ENCODE data around the gene L3MBTL4.
"Not testable (repeated sequence)": the region's sequence is repeated elsewhere in the genome, so short reads cannot be mapped to it uniquely, and the experiment has no call there.

Gene L3MBTL4

DNA sequence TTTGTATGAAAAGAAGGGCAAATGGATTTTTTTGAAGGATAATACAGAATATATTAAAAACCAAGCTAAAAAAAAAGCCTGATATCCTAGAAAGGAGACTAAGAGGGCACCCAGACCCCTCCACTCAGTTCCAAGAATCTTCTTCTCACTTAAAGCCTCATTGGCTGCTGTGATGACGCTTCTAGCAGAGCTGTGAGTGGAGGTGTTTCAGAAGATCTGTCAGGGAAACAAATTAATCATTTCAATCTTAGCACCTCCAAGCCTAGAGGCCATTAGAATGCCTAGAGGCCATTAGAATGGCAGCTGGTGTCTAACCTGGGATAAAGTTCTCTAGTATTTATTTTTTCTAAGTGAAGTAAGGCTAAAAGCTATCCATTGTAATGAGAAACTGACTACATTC lies 355.2 kb downstream of the L3MBTL4 start:
- FAIRE-seq (no peak), DNase-seq (ENCODE audit: extremely low spot score, insufficient read length, low read depth) (no peak)

DNA sequence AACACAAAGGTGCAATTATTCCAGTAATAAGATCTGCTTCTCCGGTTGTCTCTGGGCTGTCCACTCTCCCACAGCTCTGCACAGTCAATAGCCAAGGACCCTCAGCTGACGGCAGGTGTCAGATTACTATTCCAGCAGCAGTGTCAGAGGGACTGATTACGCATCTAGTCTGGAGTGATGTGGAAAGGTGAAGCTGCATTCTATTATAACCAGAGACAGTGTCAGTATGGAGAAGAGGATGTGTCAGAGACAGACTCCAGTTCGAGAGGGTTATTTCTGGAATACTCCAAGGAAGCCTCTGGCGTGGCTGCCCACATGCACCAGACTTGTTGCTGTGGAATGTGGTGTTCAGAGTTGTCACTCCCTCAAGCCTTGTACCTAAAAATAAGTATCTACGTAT lies 355.8 kb downstream of the L3MBTL4 start:
- no peak for DNase-seq (ENCODE audit: extremely low spot score, insufficient read length, low read depth)
- no peak for FAIRE-seq

DNA sequence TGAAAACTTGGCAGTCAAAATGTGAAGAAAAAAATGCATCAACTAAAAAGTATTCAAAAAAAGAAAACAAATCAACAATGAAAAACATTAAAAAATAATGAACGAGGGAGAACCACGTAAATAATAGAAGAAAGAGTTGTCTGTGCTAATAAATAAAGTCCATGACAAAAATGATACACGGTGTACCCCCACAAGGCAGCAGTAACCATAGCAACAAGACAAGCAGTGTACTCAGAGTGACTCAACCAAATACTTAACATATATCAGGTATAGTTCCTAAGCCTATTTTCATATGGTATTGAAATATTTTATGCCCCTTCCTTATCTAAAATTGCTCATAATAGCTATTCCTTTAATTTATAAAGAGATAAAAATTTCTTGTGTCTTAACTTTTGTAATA lies 357.1 kb downstream of the L3MBTL4 start:
- DNase-seq (ENCODE audit: extremely low spot score, insufficient read length, low read depth) (no peak), FAIRE-seq (no peak)

DNA sequence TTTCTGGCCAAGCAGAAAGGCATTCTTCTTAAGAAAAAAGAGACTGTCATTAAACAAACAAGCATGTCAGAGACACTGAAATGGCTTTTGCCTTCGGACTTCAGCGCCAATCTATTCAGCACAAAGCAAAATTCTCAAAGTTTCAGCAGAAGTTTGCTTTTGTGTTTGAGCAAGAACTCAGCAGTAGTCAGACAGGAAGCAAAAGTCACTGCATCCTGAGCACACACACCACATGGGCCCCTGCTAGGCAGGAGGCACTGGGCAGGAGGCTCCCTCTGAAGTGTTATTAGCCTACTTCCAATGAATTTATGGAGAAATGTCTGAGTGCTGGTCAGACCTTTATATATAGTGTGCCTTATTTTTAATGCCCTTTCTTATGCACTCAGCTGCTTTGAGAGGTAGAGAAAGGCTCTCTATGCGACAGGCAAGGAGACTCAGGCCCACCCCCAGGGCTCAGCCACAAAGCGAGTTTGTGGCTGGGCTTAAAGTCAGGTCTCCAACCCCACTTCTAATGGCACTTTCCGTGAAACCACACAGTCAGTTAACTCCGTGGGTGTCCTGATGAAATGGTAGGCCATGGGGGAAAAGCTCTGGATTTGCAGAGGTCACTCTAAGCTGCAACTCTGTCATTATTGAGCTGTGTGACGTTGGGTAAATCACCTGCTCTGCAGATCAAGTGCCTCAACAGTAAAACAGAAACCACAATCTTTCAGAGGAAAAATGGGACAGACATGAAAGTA lies 358.4 kb downstream of the L3MBTL4 start:
- FAIRE-seq (peak; percentile 36), DNase-seq (ENCODE audit: extremely low spot score, insufficient read length, low read depth) (no peak)

DNA sequence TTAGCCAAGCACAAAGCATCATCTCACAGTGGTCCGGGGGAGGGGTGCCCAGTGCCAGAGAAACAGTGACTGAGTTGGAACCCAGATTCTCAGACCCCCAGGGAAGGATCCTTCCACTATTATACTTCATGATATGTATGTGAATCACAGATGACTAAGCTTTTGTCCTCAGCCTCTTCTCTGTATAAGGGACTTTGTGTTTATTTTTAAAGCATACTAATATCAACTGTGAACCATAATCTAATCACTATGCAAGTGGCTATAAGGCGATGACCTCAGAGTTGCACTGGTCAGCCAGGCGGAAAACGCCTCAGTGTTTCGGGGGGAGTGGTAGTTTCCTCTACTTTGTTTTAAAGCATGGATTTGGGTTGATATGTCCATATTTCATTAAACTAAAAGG lies 359.0 kb downstream of the L3MBTL4 start:
- no peak for FAIRE-seq
- DNase-seq (ENCODE audit: extremely low spot score, insufficient read length, low read depth): no peak

DNA sequence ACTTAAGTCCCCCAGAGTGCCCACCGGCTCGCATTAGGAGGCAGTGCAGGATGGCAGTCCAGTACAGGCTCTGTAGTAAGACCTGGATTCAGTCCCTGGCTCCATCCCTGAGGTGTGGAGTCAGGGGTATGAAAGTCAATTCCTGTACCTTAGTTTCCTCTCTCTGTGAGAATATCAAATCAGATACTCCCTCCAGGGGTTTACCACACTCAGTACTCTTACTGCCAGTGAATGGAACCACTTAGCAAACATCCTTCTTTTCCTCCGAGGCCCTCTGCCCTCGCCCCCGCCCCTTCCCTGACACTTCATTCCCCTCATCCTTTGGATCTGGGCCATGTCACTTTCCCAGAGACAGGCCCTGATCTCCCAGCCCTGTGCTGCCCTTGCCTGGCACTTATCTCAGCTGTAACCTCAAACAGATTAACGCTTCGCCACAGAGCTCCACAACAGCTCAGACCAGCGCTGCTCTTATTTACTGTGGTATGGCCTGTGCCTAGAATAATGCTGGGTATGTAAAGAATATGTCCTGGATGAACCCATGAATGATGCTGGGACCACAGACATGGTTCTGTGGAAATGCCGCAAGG lies 360.4 kb downstream of the L3MBTL4 start:
- FAIRE-seq: no peak
- no peak for DNase-seq (ENCODE audit: extremely low spot score, insufficient read length, low read depth)

DNA sequence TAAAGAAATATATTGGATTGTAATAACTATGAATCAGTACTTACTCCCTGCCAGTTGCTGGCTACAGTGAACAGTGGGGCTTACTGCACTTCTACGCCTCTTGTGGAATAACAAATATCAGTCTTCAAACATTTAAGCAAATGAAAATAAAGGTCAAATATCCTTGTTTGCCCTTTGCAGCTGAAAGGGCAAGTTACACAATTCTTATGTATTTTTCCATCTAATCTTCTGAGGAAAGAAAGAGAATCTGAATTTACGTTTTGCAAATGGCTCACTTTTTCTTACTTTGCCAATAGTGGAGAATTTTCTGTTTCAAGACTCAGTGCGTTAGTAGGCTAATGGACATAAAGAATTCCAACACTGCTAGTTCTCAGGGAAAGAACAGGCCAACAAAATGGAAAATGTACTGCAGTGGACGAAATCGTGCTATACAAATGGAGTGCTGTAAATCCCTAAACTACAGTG lies 362.2 kb downstream of the L3MBTL4 start:
- DNase-seq (ENCODE audit: extremely low spot score, insufficient read length, low read depth) (no peak), FAIRE-seq (no peak)

DNA sequence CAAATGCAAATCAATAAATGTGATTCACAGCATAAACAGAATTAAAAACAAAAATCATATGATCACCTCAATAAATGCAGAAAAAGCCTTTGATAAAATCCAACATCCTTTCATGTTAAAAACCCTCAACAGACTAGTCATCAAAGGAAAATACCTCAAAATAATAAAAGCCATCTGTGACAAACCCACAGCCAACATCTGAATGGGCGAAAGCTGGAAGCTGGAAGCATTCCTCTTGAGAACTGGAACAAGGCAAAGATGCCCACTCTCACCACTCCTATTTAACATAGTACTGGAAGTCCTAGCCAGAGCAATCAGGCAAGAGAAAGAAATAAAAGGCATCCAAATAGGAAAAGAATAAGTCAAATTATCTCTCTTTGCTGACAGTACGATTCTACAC lies 367.1 kb downstream of the L3MBTL4 start:
- FAIRE-seq; DNase-seq (ENCODE audit: extremely low spot score, insufficient read length, low read depth): not testable (repeated sequence)

DNA sequence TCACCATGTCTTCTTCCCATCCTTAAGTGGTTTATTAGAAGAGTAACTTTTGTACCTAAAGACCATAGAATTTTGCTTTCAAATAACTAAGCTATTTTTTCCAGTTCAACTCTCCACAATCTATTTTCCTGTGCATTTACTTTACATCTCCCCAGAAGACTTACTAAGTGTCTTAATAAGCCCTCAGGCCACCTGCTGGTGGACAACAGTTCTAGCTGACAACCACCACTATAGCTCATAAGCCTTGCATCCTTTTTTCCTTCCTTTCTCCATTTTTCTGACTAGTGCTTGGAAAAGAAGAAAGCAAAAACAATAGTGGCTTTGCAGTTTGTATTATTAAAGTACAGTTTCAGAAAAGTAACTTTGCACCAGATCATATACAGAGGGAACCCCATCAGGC lies 369.9 kb downstream of the L3MBTL4 start:
- no peak for DNase-seq (ENCODE audit: extremely low spot score, insufficient read length, low read depth)
- no peak for FAIRE-seq

DNA sequence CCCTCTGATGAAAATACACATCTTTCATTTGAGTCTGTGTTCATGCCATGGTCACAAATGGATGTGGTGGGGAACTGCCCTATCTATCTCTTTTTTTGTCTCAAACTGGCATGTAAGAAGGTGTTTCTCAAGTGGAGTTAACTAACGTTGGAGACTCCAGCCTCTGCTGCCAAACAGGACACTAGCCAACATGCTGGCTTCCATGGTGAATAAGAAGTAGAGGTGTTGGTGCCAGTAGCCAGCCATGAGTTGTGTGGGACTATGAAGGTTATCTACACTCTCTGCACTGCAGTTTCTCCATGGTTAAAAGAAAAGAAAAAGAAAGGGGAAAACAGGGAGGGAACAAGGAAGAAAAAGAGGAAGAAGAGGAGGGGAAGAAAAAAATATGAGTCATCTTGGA lies 370.4 kb downstream of the L3MBTL4 start:
- no peak for DNase-seq (ENCODE audit: extremely low spot score, insufficient read length, low read depth)
- no peak for FAIRE-seq

DNA sequence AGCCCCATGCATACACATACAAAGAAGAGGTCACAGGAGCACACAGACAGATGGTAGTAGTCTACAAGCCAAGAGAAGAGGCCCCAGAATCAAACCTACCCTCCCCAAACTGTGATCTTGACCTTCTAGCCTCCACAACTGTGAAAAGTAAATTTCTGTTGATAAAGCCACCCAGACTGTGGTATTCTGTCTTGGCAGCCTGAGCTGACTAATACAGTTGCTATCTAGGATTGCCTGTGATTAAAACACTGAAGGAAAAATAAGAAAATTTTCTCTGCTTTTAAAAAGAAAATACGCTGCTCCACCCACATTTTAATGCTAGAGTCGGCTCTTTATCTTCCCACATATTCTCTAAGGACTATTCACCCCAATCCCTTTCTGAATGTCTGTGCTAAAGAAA lies 375.7 kb downstream of the L3MBTL4 start:
- FAIRE-seq: no peak
- DNase-seq (ENCODE audit: extremely low spot score, insufficient read length, low read depth): no peak

DNA sequence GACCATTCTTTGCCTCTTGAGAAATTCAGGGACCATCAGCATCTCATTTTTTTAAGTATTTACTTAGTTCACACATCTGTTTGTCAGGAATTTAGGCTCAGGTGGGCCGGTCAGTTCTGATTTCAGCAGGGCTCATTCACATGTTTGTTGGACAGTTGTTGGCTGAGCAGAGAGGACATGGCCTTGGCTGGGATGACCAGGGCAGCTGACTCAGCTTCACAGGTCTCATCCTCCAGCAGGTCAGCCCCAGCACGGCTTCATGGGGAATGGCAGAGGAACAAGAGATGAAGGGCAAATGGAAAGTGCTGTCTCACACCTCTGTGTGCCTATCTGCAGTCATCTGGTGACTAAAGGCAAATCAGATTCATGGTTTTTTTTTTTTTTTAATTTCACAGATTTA lies 383.3 kb downstream of the L3MBTL4 start:
- no peak for DNase-seq (ENCODE audit: extremely low spot score, insufficient read length, low read depth)
- FAIRE-seq: no peak

DNA sequence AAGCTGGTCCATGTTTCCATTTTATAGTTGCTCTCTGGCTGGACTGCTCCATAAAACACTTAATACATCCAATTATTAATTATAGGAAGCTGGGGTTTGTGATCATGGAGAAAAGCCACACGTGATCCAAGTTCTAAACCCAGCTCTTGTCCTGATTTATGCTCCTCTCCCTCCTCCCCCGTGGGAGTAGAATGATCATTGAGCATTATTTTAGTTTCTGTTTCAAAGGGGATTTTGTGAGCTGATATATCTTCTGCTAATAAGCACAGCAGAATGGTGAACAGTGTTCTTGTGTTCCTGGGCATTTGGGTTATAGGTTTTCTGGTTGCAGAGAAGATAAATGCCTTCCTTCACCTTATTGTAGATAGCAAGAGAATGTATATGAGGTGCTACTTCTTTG lies 383.7 kb downstream of the L3MBTL4 start:
- DNase-seq (ENCODE audit: extremely low spot score, insufficient read length, low read depth): no peak
- no peak for FAIRE-seq

DNA sequence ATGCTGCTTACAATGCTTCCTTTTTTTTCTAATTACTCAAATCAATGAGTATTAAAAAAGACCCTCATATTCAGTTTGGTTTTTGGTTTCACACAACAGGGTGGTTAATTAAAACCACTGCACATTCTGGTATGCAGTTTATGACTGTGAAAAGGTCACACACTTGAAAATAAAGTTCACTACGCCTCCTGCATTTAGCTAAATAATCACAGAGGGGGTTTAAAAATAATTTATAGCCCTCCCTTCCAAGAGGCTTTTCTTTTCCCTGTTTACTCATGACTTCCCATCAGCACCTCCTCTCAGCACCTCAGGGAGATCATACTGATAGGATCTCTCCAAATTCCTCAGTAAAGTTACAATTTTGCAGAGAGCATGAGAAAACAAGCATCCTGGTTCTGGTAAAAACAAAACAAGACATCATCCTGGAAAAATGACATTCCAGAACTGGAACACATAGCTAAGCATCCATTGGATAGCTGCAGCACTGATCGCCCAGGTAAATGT lies 389.9 kb downstream of the L3MBTL4 start:
- DNase-seq (ENCODE audit: extremely low spot score, insufficient read length, low read depth): no peak

DNA sequence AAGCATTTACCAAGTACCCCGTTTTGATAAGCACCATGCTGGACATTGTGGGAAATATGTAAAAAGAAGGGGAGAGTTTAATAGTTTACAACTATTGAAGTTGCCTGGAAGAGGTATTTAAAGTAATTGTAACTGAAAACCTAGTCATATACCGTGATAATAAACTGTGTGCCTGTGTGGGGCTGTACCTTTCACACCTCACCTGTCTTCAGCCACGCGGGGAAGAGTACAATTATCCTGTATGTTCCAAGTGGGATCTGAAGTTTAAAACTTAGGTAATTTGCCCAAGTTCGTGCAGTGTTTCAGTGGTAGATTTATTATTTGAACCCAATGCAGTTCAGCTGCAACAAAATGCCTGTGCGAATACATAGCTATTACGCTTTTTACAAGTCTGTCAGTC lies 391.2 kb downstream of the L3MBTL4 start:
- DNase-seq (ENCODE audit: extremely low spot score, insufficient read length, low read depth) (no peak), FAIRE-seq (no peak)

More for the DNA sequence above, 389.9 kb downstream of the L3MBTL4 start:
- no peak for FAIRE-seq

DNA sequence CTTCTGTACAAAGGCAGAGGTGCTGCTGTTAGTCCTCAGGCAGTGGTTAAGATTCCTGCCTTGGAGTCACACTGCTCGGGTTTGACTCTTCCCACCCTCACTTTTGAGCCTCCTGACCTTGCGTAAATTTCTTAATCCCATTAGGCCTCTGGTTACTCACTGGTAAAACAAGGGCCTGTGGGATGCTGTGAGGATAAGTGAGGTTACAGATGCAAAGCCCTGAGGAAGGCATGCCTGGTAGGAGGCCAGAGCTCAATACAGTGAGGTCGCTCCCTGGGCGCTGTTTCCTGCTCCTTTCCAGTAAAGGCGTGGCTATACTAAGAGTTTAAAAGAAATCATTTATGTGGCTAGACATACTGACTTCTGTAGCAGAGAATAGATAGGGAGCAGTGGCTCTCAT lies 391.9 kb downstream of the L3MBTL4 start:
- DNase-seq (ENCODE audit: extremely low spot score, insufficient read length, low read depth) (no peak), FAIRE-seq (no peak)

DNA sequence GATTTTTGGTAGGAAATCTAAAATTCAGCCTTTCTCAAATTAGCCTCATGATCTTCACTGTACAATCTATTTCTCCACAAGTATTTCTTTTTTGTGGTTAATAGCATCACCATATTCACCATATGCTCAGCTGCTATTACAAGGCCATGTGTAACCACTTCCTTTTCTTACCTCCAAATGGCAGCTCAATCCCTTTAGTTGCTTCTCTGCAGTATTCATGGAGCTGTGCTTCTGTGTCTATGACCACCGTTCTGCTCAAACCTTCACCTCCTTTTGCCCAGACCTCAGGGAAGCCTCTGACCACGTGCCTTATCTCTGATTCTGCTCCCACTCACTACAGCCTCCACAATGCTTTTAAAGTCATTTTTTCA lies 392.7 kb downstream of the L3MBTL4 start:
- DNase-seq (ENCODE audit: extremely low spot score, insufficient read length, low read depth): no peak

DNA sequence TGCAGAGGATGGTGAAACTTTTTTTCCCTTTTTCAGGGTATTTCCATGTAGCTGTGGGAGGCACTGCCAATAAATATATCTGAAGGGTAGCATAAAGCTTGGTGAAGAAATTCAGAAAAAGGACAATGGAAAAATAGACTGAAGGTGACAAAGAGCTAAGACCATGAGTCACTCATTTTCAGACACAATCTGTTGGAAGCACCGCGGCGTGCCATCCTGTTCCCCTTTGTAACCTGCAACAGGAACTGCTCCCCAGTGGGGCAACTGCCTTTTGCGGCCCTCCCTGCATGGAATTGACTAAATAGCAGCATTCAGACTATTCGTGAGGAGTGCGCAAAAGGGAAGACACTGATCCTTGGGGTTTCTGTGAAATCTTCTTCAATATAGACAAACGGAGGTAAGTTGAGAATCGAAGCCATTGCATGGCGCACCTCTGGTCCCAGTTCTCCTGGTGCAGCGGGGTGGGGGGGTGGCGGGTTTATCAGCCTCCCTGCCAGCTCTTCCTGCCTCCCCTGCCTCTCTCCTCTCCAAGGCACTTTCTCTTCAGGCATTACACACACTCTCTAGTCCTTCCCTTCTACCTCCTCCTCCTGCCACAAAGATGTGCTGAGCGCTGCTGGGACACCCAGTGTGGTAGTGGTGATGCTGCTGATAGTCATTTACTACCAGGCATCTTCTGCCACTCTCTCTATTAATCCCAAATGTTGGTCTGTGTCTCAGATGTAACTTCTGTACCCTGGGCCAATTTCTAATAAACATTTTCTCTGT lies 393.2 kb downstream of the L3MBTL4 start:
- no peak for DNase-seq (ENCODE audit: extremely low spot score, insufficient read length, low read depth)
- no peak for FAIRE-seq

More for the DNA sequence above, 392.7 kb downstream of the L3MBTL4 start:
- no peak for FAIRE-seq

DNA sequence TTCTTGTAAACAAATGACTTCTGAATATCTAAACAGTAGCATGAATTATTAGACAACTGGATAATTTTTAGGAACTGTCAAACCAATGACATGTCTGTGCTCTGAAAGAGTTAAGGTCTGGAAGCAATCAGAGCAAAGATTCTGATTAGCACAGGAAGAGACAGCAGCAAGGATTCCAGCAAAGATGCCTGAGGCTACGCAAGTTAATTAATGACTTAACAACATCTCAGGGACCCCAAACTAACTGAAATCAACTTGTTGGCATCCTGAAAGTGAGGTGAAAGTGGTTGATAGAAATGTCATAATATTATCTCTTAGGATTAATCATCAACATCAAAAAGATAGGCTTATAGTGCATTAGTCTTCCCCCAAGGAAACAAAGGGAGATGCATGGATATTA lies 396.0 kb downstream of the L3MBTL4 start:
- FAIRE-seq: no peak
- no peak for DNase-seq (ENCODE audit: extremely low spot score, insufficient read length, low read depth)

DNA sequence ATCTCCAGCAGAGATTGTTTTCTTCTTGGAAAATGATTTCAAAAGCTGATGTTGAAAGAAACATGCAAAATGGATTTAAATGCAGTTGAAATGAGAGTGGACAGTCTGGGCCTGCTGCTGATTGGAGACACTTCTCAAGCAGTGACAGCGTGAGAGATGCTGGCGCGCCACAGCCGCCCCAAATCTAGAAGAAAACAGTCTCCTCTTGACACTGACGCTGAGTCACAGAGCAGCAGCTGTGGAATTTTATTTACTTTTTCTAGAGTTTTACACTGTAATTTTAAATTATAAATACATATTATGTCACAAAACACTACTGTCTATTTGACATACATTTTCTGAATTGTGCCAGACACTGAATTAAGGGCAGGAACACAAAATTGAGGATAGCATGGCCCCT lies 397.5 kb downstream of the L3MBTL4 start:
- no peak for DNase-seq (ENCODE audit: extremely low spot score, insufficient read length, low read depth)
- no peak for FAIRE-seq

DNA sequence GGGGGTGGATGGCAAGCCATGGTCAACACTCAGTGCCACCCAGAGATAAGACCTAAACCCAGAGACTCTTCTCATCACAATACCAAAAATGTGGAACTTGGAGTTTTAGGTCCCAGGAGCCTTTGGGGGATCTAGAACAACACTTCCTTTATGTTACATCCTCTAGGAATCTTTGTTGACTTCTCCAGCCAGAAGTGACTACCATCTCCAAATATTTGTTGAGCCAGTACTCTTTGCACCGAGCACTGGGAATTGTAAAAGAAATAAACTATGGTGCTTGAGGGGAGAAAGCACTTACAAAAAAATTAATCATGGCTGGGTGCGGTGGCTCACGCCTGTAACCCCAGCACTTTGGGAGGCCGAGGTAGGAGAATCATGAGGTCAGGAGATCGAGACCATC lies 399.3 kb downstream of the L3MBTL4 start:
- no peak for FAIRE-seq
- DNase-seq (ENCODE audit: extremely low spot score, insufficient read length, low read depth): no peak

Data from GM18507 (cell line).